GM21526 (cell line): ENCODE results near the gene CD300H.
"Not testable (repeated sequence)": the region's sequence is repeated elsewhere in the genome, so short reads cannot be mapped to it uniquely, and the experiment has no call there.

Experiments used
- ATAC-seq: cut with Tn5 transposase; IDR thresholded peaks from one replicate; pipeline ENCODE4 v1.9.1; 2021; ENCODE audit warnings: moderate library complexity; ENCODE audit not compliant: unreplicated experiment, low FRiP score

Gene CD300H

DNA sequence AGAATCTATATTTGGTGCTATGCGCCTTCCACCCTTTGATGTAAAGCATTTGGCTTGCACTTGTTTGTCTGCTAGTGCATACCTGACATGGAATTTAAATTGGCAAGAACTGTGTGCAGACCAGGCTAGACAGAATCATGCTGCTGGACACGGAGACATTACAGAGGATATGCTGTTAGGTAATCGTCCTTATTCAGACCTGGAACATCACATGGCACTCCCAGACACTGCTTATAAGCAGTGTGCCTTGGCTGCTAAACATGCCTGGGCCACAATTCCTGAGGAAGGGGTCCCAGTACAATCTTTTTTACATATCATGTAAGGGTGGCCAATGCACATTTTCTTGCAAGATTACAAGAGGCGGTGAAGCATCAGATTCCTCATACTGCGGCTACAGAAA is 18.4 kb upstream of the CD300H start:
- ATAC-seq: no peak

DNA sequence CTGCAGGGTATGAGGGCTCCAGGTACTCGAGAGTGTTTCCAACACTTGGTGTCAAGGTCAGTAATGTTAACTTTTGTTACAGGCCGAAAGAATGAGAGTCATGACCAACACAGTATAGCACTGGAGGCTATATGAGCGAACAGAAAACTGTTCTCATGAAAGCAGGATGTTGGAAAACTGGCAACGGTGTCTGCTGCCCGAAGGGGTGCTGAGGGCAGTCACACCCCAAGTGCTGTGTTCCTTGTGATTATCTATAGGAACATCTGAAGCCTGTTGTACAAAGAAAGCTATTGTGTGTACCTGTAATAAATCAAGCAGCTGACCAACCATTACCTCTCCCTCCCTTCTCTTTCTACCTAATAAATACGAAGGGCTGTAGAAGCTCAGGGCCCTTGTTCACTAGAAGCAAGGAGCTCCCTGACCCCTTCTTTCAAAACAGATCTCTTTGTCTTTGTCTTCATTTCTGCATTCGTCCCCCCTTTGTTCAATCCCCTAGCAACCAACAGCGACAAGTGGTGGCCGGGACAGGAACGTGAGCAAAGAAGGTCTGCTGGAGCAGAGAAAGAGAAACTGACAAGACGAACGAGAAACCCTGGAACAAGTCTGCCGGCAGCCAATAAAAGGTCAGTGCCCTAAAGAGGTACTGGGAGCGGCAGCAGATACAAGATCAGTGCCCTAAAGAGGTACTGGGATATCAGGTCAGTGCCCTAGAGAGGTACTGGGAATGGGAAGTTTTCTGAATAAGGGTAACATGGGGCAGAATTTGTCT is 17.2 kb upstream of the CD300H start:
- ATAC-seq: no peak

DNA sequence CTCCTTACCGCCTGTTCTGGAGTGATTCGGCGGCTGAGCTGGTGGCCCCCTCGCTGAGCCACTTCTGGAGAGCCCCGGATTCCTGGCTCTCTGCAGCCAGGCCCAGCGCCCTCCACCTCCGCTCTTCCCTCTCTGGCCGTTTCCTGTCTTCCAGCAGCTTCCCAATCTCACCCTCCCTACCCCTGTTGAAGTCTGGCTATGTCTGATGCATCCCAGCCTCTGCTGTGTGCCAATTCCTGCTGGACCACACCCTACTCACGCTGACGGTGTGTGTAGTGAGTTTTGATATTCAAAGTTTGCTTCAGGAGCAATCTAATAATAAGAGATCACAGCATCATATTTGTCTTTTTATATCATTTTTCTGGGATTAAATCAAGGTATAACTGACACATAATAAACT is 15.3 kb upstream of the CD300H start:
- ATAC-seq: no peak

DNA sequence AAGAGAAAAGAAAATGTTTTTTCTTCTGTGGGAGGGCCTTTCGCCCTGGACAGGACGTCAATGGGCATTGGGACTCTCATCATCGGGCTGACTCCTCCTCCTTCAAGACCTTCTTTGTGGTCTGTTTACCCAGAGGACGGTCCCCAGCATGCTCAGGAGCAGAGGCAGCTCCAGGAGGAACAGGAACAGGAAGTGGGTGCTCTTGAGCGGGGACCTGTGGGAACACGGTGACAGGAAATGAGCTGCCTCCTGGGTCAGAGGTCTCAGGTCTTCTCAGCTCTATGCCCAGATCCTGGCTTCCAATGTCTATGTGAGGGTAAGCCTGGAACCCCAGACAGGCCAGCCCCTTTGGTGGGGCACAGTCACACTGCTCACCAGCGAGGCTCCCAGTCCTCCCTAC is 12.6 kb upstream of the CD300H start:
- no peak for ATAC-seq

DNA sequence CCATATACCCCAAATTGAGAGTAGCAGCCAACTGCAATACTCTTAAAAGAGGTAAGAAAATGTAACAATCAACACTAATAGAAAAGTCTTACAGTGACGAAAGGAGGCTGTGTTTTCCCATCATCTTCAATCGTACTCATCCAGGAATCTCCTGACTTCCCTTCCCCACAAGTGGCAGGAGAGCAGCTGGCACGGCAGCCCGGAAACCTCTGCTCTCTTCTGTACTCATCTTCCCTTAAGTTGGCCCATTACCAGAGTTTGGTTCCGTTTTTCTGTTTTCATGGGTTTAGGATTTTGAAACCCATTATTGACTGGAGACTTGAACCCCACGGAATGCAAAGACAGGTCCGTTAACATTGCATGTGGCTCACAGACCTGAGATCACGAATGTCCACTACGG is 11.7 kb upstream of the CD300H start:
- ATAC-seq: no peak

DNA sequence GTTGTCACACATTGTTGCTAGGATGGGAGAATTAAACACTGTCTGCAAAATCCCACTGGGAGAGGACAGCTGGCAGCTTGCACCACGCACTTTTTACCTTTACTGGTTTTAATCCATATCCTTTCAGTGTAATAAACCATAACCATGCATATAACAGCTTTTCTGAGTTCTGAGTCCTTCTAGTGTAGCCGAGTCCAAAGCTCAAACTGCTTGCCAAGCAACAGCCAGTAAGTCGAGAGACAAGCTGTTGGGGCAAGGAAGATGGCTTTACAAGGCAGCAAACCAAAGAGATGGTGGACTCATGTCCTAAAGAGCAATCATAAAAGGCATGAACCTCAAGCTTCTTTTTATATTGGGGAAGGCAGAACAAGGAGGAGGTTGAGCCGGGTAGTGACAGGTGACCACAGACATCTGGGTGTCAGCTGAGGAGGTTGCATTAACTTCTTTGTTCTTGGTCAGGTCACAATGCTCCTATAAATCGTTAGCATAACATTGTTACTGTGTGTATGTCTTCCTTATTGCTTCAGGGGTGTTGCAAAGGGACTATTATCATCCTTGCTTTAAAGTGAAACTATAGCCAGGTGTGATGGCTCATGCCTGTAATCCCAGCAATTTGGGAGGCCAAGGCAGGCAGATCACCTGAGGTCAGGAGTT is 7.3 kb upstream of the CD300H start:
- no peak for ATAC-seq

DNA sequence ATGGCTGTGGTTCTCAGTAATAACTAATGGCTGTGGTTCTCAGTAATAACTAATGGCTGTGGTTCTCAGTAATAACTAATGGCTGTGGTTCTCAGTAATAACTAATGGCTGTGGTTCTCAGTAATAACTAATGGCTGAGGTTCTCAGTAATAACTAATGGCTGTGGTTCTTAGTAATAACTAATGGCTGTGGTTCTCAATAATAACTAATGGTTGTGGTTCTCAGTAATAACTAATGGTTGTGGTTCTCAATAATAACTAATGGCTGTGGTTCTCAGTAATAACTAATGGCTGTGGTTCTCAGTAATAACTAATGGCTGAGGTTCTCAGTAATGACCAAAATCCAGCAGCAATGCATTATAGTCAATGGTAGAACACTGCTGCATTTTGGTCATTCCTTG is 6.3 kb upstream of the CD300H start:
- not testable (repeated sequence) for ATAC-seq

DNA sequence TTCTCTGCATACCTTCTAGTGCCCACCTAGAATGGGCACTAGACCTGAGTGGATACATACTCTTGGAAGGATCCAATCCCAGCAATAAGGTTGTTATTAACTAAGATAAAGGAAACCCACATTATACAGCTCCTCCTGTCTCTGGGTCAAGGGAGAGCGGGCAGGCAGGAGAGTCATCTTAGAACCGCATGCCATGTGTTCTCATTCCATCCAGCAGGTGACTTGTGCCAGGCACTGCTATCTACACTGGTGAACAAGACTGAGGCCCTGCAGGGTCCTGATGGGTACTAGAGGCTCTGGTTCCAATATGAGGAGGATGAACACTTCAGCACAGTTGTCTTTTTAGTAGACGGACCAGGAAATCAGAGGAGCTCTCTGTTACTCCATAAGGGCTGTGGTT is 5.9 kb upstream of the CD300H start:
- ATAC-seq: no peak

DNA sequence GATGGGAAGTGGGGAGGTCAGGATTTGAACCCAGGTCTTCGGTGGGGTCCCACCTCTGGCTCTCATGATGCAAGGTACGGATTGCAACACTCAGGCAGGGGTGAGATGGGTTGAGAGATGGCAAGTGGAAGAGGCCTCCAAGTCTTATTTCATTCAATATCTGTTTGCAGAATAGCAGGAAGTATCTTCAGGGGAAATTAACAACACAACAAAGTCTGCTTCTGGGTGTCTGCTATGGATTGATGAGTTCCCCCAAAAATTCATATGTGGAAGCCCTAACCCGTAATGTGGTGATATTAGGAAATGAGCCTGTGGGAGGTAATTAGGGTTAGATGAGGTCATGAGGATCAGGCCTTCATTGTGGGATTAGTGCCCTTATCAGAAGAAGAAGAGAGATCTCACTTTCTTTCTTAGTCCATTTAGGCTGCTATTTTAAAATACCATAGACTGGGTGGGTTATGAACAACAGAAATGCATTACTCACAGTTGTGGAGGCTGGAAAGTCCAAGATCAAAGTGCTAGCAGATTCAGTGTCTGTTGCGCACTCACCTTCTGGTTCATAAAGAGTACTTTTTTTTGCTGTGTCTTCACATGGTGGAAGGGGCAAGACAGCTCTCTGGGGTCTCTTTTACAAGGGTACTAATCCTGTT is 4.4 kb upstream of the CD300H start:
- no peak for ATAC-seq

DNA sequence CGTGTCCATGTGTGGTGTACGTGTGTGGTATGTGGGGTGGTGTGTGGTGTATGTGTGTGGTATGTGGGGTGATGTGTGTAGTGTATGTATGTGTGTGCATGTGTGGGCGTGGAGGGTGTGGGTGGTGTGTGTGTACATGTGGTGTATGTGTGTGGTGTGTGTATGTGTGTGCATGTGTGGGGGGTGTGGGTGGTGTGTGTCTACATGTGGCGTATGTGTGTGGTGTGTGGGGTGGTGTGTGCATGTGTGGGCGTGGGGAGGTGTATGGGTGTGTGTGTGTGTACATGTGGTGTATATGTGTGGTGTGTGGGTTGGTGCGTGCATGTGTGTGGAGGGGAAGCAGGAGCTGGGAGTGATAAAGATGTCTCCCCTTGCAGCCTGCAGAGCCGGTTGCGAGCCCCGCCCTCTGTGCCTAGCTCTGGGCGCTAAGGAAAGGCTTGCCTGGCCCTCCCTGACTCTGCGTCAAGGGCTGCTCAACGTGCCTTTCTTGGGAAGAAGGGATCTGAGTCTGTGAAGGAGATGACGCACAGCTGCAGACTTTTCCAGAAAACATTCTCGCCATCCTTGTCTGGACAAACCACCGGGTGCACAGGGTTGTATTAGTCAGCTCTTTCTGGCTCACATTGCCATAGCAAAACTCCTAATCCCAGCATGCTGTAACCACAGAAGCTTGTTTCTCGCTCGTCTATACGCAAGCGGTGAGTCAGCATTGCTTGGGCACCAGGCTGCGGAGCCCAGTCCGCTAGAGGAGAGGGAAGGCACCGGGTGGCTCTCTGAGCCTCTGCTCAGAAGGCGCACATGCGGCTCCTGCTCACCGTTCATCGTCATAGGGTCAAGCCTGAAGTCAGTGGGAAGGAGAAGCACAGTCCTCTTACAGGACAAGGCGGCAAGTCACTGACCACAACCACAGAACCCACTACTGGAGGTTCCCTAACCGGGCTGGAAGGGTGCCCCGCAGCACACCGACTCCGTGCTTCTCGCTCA is 2.0 kb upstream of the CD300H start:
- no peak for ATAC-seq

DNA sequence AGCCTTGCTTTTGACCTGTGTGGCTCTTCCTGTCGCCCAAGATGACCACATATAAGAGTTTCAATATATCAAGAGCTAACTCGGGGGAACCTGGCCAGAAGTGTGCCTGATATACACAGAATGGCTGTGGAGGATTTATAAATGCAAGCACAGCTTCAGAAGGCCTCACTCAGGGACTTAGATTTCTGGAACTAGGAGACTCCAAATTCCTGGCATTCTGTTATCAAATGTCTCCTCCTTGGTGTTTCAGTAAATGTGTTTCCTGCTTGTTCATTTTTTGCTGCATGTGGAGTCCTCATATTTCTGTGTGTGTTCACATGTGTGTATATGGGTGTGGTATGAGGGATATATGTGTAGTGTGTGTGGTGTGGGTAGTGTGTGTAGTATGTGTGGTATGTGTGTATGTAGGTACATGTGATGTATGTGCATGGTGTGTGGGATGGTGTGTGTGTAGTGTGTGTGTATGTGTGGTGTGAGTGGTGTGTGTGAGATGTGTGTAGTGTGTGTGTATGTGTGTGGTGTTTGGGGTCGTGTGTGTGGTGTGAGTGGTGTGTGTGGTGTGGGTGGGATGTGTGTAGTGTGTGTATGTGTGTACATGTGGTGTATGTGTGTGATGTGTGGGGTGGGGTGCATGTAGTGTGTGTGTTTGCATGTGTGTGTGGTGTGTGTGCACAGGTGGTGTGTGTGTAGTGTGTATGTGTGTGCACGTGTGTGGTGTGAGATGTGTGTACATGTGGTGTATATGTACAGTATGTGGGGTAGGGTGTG is 981 bp upstream of the CD300H start:
- ATAC-seq: no peak

DNA sequence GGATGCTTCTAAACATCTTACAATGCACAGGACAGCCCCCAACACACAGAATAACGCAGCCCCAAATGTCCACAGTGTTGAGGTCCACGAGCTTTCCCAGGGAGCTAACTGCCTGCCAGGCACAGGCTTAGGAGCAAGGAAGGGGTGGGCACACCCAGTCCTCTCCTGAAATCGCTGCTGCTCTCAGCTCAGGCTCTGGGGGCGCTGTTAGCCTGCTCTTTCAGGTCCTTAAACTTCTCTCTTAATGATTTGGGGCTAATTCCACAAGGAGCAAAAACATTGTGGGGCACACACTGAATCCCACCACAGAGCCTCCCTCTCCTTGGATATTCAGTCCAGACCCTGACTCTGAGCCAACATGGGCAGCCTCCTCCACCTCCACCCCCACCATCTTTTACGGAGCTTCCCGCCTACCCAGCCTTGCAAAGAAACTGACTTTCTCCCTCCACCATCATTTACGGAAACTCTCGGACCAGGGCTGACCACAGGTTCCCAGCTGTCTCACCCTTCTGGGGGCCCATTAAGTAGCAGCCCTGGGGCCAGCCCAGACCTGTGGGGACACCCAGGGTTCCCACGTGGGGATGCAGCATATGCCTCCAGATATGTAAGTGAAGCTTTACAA is 1.1 kb downstream of the CD300H start:
- ATAC-seq: no peak

DNA sequence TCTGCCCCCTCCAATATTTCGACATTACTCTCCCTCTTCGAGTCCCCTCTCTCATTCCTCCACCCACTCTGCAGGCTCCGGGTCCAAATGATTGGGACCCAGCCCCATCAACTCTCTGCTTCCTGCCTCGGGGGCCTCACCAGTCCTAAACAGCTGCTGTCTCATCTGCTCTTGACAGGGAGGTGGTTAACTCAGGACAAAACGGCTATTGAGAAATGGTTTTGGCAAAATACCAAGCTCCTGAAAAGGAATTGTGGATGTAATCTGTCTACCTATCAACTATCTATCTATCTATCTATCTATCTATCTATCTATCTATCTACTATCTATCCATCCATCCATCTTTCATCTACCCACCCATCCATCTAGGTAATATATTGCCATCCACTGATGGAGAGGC is 2.2 kb downstream of the CD300H start:
- ATAC-seq: no peak

DNA sequence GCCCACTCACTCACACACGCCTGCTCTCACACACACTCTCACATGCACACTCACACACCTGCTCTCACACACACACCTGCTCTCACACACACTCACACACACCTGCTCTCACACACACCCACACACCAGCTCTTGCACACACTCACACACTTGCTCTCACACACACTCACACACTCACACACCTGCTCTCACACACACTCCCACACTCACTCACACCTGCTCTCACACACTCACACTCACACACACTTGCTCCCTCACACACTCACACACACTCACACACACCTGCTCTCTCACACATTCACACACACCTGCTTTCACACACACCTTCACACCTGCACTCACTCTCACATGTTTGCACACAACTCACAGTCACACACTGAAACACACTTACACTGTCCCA is 4.0 kb downstream of the CD300H start:
- no peak for ATAC-seq

DNA sequence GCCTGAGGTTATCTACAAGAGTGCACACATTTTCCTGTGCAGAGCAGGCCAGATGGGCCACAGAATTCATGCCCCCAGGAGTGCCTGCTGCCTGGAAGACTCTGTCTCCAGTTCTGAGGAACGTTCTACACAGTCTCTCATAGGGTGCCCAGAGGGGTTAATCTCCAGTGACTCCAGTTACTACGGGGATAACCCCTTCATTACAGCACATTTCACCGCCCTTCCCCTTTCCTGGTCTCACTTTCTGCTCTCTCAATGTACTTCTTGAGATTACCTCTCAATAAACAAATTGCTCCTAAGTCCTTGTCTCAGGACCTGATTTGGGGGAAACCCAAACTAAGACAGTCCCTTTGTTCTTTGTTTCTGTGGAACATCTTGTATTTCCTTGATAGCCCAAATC is 5.7 kb downstream of the CD300H start:
- ATAC-seq: no peak

DNA sequence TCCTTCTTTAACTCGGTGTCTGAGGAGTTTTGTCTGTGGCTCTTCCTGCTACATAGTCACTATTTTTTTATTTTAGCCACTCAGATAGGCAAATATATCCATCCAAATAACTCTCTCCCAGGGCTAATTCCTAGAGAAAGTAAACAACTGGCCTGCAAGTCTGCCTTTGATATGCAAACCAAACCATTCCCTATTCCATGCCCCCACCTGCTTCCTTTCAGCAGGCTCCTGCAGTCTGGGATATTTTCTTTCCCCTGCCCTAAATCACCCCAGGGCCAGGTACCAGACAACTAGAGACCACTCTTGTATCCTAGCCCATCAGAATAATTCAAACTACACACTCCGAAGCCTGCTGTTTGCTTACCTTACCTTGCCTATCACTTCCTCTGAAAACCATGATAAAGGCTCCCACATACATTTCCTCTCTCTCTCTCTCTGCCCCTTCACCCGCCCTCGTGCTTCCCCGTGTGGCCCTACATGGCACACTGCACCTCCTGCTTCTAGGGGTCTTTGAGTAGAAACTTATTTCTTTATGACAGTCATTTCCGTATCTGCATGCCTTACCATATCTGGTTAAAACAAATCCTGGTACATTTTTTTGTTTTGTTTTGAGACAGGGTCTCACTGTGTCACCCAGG is 8.3 kb downstream of the CD300H start:
- no peak for ATAC-seq

DNA sequence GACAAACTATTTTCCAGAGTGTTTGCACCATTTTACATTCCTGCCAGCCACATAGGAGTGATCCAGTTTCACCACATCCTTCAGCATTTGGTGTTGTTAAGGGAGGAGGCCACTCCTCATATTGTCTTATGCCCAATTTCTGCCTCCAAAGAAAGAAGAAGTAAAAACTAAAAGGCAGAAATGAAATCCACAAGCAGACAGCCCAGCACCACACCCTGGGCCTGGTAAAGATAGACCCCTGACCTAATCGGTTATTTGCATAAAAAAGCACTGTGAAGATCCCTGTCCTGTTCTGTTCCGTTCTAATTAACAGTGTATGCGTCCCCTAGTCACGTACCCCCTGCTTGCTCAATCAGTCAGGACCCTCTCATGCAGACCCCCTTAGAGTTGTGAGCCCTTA is 8.9 kb downstream of the CD300H start:
- ATAC-seq: not testable (repeated sequence)

DNA sequence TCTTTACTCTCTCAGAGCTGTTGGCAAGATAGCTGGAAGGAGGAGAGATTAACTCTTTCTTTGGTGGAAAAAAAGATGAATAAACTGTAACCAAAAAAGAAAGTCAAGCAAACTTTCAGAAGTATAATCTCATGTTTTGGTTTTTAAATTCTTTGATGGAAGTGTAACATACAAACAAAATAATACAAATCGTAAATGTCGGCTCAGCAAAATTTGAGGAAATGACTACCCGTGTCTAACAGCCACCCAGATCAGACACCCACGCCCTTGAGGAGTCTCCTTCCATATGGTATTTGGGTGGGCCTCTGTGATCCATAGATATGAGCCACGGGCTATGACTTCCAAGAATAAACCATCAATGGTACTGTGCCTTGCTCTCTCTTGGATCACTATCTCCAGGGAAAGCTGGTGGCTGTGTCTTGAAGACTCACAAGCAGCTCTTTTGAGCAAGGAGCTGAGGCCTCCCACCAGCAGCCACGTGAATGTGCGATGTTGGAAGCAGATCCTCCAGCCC is 11.8 kb downstream of the CD300H start:
- ATAC-seq: no peak

DNA sequence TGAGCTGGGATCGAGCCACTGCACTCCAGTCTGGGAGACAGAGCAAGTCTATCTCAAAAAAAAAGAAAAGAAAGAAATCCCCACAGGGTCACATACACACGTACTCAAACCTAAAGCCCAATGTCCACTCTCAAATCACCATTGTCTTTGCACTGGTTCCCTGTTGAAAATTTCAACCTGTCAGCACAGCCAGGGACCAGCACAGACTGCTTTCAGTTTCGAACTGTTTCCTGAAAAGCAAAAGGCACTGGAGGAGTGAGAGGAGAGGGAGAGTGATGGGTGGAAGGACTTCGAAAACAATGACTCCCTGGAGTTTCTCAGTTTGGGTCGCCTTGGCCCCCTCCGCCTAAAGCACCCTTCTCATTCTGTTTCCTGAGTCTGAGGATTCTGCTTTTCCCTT is 12.4 kb downstream of the CD300H start:
- no peak for ATAC-seq
